ENCODE data around the gene MOGAT1.
A peak's percentile ranks its signal among the peaks of the same experiment; 100 is the strongest.

MOGAT1 gene

DNA sequence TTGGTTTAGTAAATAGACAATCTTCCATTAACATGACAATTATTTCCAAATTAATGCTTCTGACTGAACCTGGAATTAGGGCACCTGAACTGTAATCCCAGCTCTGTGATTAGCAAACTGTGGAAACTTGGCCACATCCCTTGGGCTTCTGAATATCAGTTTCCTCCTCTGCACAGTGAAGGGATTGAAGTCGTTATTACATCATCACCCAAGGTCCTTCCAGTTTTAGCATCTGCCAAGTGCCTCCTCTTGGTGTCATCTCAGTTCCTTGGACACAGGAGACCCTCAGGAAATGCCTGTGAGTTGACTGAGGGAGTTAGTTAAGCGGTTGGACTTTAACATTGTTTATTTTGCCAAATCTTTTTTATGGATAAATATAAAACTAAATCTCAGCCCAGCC is 64.8 kb downstream of the MOGAT1 start:
- TF ChIP-seq GATA2 (IDR thresholded peaks at IDR 0.05; ENCODE audit: low read depth, low read length) = no peak
- TF ChIP-seq GATA3 (IDR thresholded peaks at IDR 0.05; ENCODE audit: low read depth, low read length) = no peak

- TF ChIP-seq GATA2 (IDR thresholded peaks at IDR 0.05; ENCODE audit: low read depth, low read length) = no peak
- TF ChIP-seq GATA3 (IDR thresholded peaks at IDR 0.05; ENCODE audit: low read depth, low read length) = no peak
These were observed 65.5 kb downstream of the MOGAT1 start for GRCh38 chr2:222736924-222737323.

GRCh38 chr2:222738312-222738711 is 66.9 kb downstream of the MOGAT1 start:
- TF ChIP-seq GATA3 (IDR thresholded peaks at IDR 0.05; ENCODE audit: low read depth, low read length) (no peak), GATA2 (IDR thresholded peaks at IDR 0.05; ENCODE audit: low read depth, low read length) (no peak)

DNA sequence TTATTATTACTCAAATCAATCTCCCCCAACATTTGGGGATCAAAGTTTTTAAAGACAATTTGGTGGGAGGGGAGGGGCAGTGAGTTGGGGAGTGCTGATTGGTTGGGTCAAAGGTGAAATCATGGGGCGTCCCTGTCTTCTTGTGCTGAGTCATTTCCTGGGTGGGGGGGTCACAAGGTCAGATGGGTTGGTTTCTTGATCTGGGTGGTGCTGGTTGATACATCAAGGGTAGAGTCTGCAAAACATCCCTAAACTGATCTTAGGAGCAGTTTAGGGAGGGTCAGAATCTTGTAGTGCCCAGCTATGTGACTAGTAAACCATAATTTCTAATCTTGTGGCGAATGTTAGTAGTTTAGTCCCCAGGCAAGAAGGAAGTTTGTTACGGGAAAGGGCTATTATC is 67.4 kb downstream of the MOGAT1 start:
- TF ChIP-seq GATA2 (IDR thresholded peaks at IDR 0.05; ENCODE audit: low read depth, low read length) (no peak), GATA3 (IDR thresholded peaks at IDR 0.05; ENCODE audit: low read depth, low read length) (no peak)

DNA sequence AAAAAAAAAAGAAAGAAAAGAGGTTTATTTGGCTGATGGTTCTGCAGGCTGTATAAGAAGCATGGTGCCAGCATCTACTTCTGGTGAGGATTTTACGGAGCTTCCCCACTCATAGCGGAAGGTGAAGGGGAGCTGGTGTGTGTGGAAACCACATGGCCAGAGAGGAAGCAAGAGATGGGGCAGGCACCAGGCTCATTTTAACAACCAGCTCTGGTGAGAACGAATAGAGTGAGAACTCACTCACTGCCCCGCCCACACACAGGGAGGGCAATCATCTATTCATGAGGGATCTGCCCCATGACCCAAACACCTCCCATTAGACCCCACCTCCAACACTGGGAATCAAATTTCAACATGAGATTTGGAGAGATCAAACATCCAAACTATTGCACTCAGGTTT is 68.5 kb downstream of the MOGAT1 start:
- no peak for TF ChIP-seq GATA3 (IDR thresholded peaks at IDR 0.05; ENCODE audit: low read depth, low read length)
- no peak for TF ChIP-seq GATA2 (IDR thresholded peaks at IDR 0.05; ENCODE audit: low read depth, low read length)

GRCh38 chr2:222743251-222743812 is 71.9 kb downstream of the MOGAT1 start:
- TF ChIP-seq GATA2 (IDR thresholded peaks at IDR 0.05; ENCODE audit: low read depth, low read length) (no peak), GATA3 (IDR thresholded peaks at IDR 0.05; ENCODE audit: low read depth, low read length) (no peak)

DNA sequence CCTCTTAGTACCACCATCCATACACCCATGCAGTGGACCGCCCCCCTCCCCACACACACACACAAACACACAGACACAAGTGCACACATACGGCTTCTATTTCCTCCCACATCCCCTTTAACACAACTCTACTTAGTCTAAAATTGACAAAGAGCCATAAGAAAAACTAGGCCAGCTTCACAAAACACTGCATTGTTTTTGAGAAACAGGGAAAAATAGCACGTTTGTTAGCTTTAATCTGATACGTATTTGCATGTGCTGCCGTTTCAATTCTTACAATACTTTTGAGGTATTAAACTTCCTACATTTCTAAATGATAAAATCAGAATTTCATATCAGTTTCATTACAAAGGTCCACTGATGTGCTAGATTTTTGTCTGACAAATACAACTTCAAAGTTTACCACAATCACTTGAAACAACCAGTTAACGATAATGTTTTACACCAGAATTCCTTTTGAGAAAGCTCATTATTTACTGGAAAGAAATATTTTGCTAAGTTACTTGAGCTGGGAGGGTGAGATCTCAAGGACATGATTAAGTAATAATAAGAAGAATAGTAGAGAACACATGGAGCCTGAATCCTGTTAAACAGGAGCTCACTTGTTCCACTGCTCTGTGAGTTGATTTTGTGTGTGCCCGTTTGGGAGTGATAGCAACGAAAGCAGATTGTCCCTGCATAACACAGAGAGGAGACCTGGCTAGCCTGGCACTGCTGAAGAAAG is 74.5 kb downstream of the MOGAT1 start:
- TF ChIP-seq GATA3 (IDR thresholded peaks at IDR 0.05; ENCODE audit: low read depth, low read length) (no peak), GATA2 (IDR thresholded peaks at IDR 0.05; ENCODE audit: low read depth, low read length) (no peak)

DNA sequence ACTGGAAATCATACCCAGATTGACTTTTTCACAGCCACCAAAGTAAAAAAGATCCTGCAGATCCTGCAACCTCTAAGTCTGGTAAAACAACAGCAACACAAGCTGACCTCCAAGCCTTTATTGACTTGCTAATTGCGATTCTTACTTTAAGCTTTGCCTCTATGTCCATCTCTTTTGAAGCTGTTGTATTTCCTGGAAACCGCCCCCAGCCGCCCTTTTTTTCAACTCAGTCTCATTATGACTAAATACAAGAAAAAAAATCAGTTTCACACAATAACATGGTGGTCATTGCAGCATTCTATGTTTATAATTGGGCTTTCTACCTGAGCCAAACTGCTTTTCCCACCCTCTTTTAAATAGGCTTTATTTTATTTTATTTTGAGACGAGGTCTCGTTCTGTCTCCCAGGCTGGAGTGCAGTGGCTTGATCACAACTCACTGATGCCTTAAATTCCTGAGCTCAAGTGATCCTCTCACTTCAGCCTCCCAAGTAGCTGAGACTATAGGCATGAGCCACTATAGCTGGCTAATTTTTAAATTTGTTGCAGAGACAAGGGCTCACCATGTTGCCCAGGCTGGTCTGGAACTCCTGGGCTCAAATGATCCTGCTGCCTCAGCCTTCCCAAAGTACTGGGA is 76.2 kb downstream of the MOGAT1 start:
- TF ChIP-seq GATA3 (IDR thresholded peaks at IDR 0.05; ENCODE audit: low read depth, low read length) (no peak), GATA2 (IDR thresholded peaks at IDR 0.05; ENCODE audit: low read depth, low read length) (no peak)

- peak; percentile 32; the same call in 1 of the 2 replicates for TF ChIP-seq GATA3 (IDR thresholded peaks at IDR 0.05; ENCODE audit: low read depth, low read length)
- peak; percentile 53 for TF ChIP-seq GATA2 (IDR thresholded peaks at IDR 0.05; ENCODE audit: low read depth, low read length)
These were observed 79.1 kb downstream of the MOGAT1 start for GRCh38 chr2:222750533-222750932.

DNA sequence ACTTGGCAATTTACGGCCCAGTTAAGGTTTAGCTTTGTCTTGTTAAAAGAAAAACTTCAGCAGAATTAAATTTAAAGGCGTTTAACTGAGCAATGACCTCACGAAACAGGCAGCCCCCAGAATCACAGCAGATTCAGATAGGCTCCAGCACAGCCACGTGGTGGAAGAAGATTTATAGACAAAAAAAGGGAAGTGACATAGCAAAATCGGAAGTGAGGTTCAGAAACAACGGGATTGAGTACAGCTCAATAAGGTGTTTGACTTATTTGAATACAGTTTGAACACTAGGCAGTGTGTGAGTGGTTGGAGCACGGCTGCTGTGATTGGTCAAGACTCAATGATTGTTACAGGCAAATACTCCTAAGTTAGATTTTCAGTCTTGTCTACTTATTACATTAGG is 79.8 kb downstream of the MOGAT1 start:
- TF ChIP-seq GATA3 (IDR thresholded peaks at IDR 0.05; ENCODE audit: low read depth, low read length) (no peak), GATA2 (IDR thresholded peaks at IDR 0.05; ENCODE audit: low read depth, low read length) (no peak)

DNA sequence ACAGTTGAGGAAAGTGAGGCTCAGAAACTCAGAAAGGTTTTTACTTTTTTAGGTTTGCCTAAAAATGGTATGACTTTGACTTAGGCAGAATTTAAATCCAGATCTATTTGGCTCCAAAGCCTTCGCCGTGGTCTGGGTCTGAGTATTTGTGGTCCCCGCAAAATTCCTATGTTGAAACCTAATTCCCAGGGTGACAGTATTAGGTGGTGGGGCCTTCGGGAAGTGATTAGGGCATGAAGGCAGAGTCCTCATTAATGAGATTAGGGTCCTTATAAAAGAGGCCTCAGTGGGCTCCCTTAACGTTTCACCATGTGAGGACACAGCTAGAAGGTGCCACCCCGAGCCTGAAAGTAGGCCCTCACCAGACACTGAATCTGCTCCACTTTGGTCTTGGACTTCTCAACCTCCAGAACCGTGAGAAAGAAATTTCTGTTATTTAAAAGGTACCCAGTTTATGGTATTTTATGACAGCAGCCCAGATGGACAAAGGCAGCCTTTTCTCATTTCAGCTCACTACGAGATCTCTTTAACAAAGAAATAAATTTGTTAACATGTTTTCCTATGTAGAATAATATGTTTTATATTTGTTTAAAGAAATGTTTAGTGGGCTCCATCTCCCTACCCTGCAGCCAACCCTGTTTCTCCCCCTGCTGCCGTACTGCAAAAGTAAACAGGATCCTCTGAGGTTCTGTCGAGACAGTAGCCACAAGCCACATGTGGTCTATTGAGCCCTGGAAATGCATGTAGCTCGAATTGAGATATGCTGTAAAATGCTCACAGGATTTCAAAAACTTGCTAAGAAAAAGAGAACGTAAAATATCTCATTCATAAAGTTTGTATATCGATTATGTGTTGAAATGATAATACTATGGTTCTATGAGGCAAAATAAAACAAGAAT is 80.6 kb downstream of the MOGAT1 start:
- TF ChIP-seq GATA3 (IDR thresholded peaks at IDR 0.05; ENCODE audit: low read depth, low read length) = no peak
- TF ChIP-seq GATA2 (IDR thresholded peaks at IDR 0.05; ENCODE audit: low read depth, low read length) = no peak

GRCh38 chr2:222752746-222753145 is 81.3 kb downstream of the MOGAT1 start:
- TF ChIP-seq GATA3 (IDR thresholded peaks at IDR 0.05; ENCODE audit: low read depth, low read length) (no peak), GATA2 (IDR thresholded peaks at IDR 0.05; ENCODE audit: low read depth, low read length) (no peak)

- TF ChIP-seq GATA2 (IDR thresholded peaks at IDR 0.05; ENCODE audit: low read depth, low read length) = no peak
- TF ChIP-seq GATA3 (IDR thresholded peaks at IDR 0.05; ENCODE audit: low read depth, low read length) = no peak
These were observed 81.9 kb downstream of the MOGAT1 start for GRCh38 chr2:222753251-222753824.

All from SH-SY5Y (cell line).